ENCODE data around the gene SUB1.

SUB1 gene

GRCh38 chr5:32646061-32646969, 61.0 kb downstream of the SUB1 start:
- no peak for DNase-seq

- no peak for DNase-seq
These were observed 65.7 kb downstream of the SUB1 start for GRCh38 chr5:32651088-32651487.

GRCh38 chr5:32651638-32652037, 66.3 kb downstream of the SUB1 start:
- no peak for DNase-seq

All from NCI-H510A (cell line).